ENCODE data around the gene CDH18.

- TF ChIP-seq, protein P1, sequence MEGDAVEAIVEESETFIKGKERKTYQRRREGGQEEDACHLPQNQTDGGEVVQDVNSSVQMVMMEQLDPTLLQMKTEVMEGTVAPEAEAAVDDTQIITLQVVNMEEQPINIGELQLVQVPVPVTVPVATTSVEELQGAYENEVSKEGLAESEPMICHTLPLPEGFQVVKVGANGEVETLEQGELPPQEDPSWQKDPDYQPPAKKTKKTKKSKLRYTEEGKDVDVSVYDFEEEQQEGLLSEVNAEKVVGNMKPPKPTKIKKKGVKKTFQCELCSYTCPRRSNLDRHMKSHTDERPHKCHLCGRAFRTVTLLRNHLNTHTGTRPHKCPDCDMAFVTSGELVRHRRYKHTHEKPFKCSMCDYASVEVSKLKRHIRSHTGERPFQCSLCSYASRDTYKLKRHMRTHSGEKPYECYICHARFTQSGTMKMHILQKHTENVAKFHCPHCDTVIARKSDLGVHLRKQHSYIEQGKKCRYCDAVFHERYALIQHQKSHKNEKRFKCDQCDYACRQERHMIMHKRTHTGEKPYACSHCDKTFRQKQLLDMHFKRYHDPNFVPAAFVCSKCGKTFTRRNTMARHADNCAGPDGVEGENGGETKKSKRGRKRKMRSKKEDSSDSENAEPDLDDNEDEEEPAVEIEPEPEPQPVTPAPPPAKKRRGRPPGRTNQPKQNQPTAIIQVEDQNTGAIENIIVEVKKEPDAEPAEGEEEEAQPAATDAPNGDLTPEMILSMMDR (IDR thresholded peaks at IDR 0.05; ENCODE audit: insufficient read depth, low read length) = no peak
- TF ChIP-seq GABPA (IDR thresholded peaks at IDR 0.05; ENCODE audit: low read depth) (no peak), POLR2AphosphoS5 (IDR thresholded peaks at IDR 0.05; ENCODE audit: low read depth) (no peak)
These were observed 41.3 kb upstream of the CDH18 start for GRCh38 chr5:20029266-20029665.

All from HL-60 (cell line).